Measurements from ENCODE around the gene MEI4.
"Not testable (repeated sequence)": the region's sequence is repeated elsewhere in the genome, so short reads cannot be mapped to it uniquely, and the experiment has no call there.

The MEI4 gene

DNA sequence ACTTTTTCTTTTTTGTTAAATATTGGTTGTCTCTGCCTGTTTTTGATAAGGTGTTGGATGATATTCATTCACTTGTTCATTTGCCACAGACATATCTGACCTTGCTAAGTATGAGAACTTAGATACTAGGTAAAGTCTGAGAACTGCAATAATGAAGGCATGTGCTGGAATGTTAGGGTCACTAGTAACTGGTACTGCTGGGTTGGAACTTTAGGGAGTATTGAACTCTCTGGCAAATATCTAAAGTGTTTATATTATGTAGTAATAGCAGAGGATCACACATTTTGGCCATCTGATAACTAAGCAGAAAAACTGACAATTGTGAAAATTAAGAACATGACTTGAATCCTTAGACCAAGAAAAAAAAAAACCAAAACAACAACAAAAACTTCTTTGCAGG lies 162.7 kb downstream of the MEI4 start:
- no peak for DNase-seq (ENCODE audit: low read depth)

- DNase-seq (ENCODE audit: low read depth): no peak
These were observed 164.0 kb downstream of the MEI4 start for GRCh38 chr6:77816766-77817270.

DNA sequence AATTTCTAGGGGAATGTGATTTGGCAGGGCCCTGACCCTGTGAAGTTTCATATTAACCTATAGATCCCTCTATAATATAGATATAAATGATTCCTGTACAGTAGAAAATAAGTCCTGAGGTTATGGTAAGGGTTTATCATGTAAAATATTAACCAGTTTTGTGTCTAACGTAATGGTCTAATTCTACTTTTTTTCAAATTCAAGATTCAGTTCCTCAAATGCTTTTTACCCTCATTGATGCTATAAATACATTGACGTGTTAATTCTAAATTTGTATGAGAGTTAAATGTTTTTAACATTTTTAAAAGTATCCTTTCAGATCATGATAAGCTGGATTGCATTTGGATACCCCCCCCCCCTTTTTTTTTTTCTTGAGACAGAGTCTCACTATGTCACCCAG lies 169.4 kb downstream of the MEI4 start:
- DNase-seq (ENCODE audit: low read depth): no peak

GRCh38 chr6:77825204-77825603 lies 172.4 kb downstream of the MEI4 start:
- no peak for DNase-seq (ENCODE audit: low read depth)

- no peak for DNase-seq (ENCODE audit: low read depth)
These were observed 176.9 kb downstream of the MEI4 start for GRCh38 chr6:77829736-77830135.

DNA sequence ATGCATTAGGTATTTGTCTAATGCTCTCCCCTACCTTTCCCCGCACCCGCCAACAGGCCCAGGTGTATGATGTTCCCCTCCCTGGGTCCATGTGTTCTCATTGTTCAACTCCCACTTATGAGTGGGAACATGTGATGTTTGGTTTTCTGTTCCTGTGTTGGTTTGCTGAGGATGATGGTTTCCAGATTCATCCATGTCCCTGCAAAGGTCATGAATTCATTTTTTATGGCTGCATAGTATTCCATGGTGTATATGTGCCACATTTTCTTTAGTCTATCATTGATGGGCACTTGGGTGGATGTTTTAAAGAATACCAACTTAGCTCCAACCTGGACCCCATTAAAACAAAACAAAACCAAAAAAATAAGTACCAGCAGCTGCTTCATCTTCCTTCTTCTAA lies 180.9 kb downstream of the MEI4 start:
- DNase-seq (ENCODE audit: low read depth): not testable (repeated sequence)

DNA sequence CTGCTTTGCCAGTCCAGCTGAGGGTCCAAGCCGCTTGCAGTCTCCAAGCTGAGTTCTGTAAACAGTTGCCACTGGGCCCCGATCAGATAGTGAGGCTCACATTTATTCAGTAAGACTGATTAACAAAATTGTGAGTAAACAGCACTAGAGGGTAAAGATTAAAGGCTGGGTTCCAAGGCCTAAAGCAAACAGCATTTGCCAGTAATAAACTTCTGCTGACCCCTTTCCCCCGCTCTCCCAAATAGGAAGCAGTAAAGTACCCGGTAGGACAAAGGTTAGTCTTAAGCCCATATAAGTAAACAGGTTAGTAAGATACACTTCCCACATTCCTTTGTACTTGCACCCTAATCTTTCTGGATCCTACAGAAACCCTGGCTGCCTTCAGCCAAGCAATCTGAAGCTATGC lies 181.8 kb downstream of the MEI4 start:
- no peak for DNase-seq (ENCODE audit: low read depth)

DNA sequence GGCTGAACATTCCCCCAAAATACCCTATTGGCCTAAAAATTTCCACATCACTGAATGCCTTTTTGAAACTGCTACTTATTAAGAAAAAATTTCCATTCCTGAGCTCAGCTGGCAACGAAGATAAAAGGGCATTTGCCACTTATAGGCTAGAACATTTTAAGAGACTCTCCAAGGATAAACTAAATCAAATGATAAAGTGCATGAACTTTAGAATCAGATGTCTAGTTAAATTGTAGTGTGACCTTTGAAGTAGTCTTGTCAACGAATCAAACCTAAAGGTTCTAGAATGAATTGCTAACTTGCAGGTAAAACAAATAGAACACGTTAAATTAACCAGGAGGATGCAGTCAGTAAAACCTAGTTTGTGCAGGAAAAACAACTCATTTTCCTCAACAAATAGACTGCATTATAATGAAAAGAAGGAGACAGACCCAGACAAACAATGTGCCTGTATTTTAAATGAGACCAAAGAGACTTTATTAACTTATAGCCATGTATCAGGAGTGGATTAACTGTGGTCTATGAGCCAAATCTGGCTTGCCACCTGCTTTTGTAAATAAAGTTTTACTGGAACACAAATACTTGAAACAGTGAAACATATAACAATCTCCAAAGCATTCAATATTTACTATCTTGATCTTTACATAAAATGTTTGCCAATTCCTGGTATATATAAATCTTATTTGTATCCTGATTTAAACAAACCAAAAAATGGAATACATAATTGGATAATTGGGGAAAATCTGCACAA lies 184.4 kb downstream of the MEI4 start:
- DNase-seq (ENCODE audit: low read depth): no peak

DNA sequence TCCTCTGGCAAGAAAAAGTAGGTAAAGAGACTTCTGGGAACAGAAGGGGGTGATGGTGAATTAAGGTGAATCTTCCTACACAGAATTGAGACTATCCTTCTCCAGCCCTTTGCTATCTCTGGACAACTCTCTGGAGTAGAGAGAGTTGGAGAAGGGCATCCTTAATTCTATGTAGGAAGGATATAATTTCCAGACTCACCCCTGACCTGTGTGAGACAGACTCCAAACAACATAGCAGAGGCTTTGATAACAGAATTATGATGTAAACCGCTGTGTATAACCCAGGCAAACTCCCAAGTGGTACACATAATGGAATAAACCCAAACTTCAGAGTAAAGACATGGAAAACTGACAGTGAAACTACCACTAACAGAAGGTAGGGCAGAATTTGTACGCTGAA lies 186.5 kb downstream of the MEI4 start:
- no peak for DNase-seq (ENCODE audit: low read depth)

- DNase-seq (ENCODE audit: low read depth): no peak
These were observed 192.0 kb downstream of the MEI4 start for GRCh38 chr6:77844822-77845221.

- DNase-seq (ENCODE audit: low read depth): no peak
These were observed 200.6 kb downstream of the MEI4 start for GRCh38 chr6:77853401-77853800.

- no peak for DNase-seq (ENCODE audit: low read depth)
These were observed 203.6 kb downstream of the MEI4 start for GRCh38 chr6:77856391-77856790.

- DNase-seq (ENCODE audit: low read depth): no peak
These were observed 204.6 kb downstream of the MEI4 start for GRCh38 chr6:77857421-77857820.

DNA sequence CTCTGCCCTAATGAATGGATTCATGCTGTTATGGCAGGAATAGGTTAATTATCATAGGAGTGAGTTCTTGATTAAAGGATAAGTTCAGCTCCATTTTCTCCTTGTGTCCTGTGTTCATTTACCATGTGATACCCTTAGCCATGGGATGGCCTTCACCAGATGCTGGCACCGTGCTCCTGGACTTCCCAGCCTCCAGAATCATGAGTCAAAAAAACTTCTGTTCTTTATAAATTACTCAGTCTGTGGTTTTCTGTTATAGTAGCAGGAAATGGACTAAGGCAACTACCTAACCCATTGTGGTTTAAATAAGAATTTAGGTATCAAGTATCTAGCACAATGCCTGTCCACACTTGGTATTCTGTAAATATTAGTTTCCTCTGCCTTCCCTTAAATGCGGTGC lies 223.5 kb downstream of the MEI4 start:
- no peak for DNase-seq (ENCODE audit: low read depth)

DNA sequence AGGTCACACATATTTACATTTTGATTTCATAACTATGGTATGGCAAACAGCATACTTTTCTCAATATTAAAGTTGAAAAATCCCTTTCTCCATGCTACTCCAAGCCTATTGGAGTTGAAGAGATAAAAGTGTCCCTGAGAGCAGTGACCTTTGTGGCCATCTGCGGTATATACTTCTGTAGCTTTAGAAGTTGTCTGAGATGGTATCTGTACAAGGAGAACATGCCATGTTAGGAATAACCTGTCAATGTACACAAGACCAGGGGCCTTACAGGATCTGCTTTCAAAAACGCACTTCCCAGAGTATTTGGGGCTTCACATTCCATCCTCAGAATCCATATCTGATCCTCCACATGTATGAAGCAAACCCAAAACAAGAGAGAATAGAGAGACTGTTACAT lies 226.7 kb downstream of the MEI4 start:
- no peak for DNase-seq (ENCODE audit: low read depth)

DNA sequence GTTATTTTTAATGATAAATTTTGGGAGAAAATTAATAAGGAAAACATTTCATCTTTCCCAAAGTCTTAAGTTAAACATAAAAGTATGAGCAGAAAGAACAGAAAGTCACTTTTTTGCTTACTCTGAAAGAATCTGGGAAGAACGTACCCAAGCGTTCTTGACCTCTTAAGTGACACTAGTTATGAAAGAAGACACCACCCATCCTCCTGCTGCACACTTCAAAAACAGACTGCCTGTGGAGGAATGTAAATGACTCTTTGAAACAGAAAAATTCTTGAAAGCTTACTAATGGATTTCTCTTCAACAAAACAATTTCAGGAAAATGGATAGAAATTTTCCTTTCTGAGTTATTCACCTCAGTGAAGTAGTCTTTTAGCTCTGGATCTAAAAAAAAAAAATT lies 227.7 kb downstream of the MEI4 start:
- no peak for DNase-seq (ENCODE audit: low read depth)

- no peak for DNase-seq (ENCODE audit: low read depth)
These were observed 231.0 kb downstream of the MEI4 start for GRCh38 chr6:77883851-77884250.

- DNase-seq (ENCODE audit: low read depth): no peak
These were observed 240.6 kb downstream of the MEI4 start for GRCh38 chr6:77893391-77893790.

- no peak for DNase-seq (ENCODE audit: low read depth)
These were observed 253.2 kb downstream of the MEI4 start for GRCh38 chr6:77906070-77906469.

DNA sequence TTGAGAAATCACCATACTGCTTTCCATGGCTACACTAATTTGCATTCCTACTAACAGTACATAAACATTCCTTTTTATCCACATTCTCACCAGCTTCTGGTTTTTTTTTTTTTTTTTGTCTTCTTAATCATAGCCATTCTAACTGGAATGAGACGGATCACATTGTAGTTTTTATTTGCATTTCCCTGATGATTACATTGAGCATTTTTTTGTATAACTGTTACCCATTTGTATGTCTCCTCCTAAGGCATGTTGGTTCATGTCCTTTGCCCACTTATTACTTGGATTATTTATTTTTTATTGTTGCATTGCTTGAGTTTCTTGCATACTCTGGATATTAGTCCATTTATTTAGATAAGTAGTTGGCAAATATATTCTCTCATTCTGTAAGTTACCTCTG lies 258.0 kb downstream of the MEI4 start:
- no peak for DNase-seq (ENCODE audit: low read depth)

- DNase-seq (ENCODE audit: low read depth): no peak
These were observed 273.4 kb downstream of the MEI4 start for GRCh38 chr6:77926198-77926751.

- no peak for DNase-seq (ENCODE audit: low read depth)
These were observed 277.5 kb downstream of the MEI4 start for GRCh38 chr6:77930382-77930781.

DNA sequence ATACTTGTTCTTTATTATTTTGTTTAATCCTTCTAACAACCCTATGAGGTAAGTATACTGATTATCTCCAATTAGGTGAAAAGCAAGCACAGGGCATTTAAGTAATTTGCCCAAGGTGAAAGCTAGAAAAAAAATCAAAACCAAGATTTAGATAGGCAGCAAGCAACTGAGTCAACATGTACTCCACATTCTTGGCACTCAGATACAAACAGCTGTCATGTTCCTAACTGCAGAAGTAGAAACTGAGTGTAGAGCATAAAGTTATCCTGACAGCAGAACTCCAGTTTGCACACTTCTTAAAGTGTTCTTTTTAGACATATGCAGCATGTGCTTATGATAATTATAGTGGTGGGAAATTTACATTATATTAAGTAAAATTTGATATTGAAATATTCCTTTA lies 278.1 kb downstream of the MEI4 start:
- DNase-seq (ENCODE audit: low read depth): no peak

- DNase-seq (ENCODE audit: low read depth): no peak
These were observed 309.2 kb downstream of the MEI4 start for GRCh38 chr6:77962070-77962469.

Measured in fibroblast of gingiva (primary cell).